Measurements from ENCODE around the gene PARP9.
"Not testable (repeated sequence)": the region's sequence is repeated elsewhere in the genome, so short reads cannot be mapped to it uniquely, and the experiment has no call there.

The PARP9 gene

DNA sequence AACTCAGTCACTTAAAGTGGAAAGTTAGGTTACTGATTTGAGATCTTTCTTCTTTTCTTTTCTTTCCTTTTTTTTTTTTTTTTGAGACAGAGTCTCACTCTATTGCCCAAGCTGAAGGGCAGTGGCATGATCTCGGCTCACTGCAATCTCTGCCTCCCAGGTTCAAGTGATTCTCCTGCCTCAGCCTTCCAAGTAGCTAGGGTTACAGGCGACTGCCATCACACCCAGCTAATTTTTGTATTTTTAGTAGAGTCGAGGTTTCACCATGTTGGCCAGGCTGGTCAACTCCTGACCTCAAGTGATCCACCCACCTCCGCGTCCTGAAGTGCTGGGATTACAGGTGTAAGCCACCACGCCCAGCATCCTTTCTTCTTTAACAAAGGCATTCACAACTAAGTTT is 63.1 kb downstream of the PARP9 start:
- H3K36me3 Mint-ChIP-seq (ENCODE audit: low read depth) = peaks cover 14% of the 10 kb centered on the region
- H3K4me3 Mint-ChIP-seq; H3K27ac Mint-ChIP-seq; H3K9me3 Mint-ChIP-seq; H3K27me3 Mint-ChIP-seq (ENCODE audit: low read depth): not testable (repeated sequence)
- peaks cover 36% of the 10 kb centered on the region for H3K4me1 Mint-ChIP-seq (ENCODE audit: low read depth)

DNA sequence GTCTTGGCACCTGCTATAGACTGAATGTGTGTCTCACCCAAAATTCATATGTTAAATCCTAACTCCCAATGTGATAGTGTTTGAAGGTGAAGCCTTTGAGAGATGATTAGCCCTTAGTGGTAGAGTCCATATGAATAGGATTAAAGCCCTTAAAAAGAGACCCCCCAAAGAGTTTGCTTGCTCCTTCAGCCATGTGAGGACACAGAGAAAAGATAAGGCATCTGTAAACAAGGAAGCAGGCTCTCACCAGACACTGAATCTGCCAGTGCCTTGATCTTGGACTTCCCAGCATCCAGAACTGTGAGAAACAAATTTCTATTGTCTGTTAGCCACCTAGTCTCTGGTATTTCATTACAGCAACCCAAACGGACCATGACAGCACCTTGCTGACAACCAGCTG is 65.9 kb downstream of the PARP9 start:
- Mint-ChIP-seq H3K27ac (no peak overlapping the region), H3K4me3 (no peak overlapping the region), H3K36me3 (ENCODE audit: low read depth) (peaks cover 23% of the 10 kb centered on the region), H3K27me3 (ENCODE audit: low read depth) (peaks cover 3% of the 10 kb centered on the region), H3K9me3 (no peaks in the 10 kb centered on the region), H3K4me1 (ENCODE audit: low read depth) (peaks cover 36% of the 10 kb centered on the region)

DNA sequence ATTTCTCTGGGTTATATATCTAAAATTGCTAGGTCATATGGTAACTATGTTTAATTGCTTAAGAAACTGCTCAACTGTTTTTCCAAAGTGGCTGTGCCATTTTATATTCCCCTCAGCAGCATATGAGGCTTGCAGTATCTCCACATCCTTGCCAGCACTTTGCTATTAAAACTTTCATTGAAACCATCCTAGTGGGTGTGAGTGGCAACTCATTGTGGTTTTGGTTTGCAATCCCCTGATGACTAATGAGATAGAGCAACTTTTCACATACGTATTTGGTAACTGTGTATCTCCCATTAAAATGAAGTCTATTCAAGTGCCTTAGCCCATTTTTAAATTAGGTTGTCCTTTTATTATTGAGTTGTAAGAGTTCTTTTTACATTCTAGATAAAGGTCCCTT is 66.7 kb downstream of the PARP9 start:
- no peak overlapping the region for H3K27ac Mint-ChIP-seq
- peaks cover 3% of the 10 kb centered on the region for H3K27me3 Mint-ChIP-seq (ENCODE audit: low read depth)
- no peaks in the 10 kb centered on the region for H3K9me3 Mint-ChIP-seq
- H3K4me3 Mint-ChIP-seq = no peak overlapping the region
- H3K4me1 Mint-ChIP-seq (ENCODE audit: low read depth) = peaks cover 36% of the 10 kb centered on the region
- H3K36me3 Mint-ChIP-seq (ENCODE audit: low read depth) = peaks cover 25% of the 10 kb centered on the region

DNA sequence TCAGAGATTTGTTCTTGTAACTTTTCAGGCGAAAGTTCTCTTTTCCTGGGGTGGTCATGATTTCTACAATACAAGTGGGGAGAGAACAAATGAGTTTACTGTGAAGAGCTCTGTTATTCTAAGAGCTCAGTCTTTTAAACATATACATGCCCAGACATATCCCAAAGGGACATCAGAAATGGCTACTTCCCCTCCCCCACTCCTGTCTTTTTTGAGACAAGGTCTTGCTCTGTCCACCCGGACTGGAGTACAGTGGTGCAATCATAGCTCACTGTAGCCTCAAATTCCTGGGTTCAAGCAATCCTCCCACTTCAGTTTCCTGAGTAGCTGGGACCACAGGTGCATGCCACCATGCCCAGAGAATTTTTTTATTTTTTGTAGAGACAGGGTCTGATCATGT is 67.6 kb downstream of the PARP9 start:
- Mint-ChIP-seq H3K27me3 (ENCODE audit: low read depth) (peaks cover 3% of the 10 kb centered on the region), H3K36me3 (ENCODE audit: low read depth) (peaks cover 25% of the 10 kb centered on the region)

DNA sequence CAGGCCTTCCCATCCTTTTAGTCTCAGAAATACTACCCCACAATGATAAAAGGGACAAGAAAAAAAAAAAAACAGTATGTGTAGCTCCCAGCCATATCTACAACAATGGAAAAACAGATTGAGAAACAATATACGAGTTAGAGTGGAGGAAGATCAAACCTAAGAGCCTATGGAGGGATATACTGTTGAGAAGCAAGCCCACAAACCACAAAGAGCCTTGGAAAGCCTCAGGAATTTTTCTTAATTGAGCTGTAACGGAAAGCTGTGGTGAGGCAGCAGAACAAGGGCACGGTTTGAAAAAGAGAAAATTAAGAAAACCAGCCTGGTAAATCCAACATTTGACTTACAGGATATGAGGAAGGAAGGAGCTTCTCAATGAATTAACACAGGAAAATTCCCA is 70.8 kb downstream of the PARP9 start:
- peaks cover 27% of the 10 kb centered on the region for H3K36me3 Mint-ChIP-seq (ENCODE audit: low read depth)
- H3K27ac Mint-ChIP-seq = no peak overlapping the region
- H3K4me1 Mint-ChIP-seq (ENCODE audit: low read depth) = peaks cover 35% of the 10 kb centered on the region
- no peak overlapping the region for H3K4me3 Mint-ChIP-seq
- no peaks in the 10 kb centered on the region for H3K27me3 Mint-ChIP-seq (ENCODE audit: low read depth)
- H3K9me3 Mint-ChIP-seq = no peaks in the 10 kb centered on the region

More for the DNA sequence above, 67.6 kb downstream of the PARP9 start:
- Mint-ChIP-seq H3K4me1 (ENCODE audit: low read depth) (peaks cover 30% of the 10 kb centered on the region), H3K9me3 (no peaks in the 10 kb centered on the region), H3K4me3 (no peak overlapping the region), H3K27ac (no peak overlapping the region)

DNA sequence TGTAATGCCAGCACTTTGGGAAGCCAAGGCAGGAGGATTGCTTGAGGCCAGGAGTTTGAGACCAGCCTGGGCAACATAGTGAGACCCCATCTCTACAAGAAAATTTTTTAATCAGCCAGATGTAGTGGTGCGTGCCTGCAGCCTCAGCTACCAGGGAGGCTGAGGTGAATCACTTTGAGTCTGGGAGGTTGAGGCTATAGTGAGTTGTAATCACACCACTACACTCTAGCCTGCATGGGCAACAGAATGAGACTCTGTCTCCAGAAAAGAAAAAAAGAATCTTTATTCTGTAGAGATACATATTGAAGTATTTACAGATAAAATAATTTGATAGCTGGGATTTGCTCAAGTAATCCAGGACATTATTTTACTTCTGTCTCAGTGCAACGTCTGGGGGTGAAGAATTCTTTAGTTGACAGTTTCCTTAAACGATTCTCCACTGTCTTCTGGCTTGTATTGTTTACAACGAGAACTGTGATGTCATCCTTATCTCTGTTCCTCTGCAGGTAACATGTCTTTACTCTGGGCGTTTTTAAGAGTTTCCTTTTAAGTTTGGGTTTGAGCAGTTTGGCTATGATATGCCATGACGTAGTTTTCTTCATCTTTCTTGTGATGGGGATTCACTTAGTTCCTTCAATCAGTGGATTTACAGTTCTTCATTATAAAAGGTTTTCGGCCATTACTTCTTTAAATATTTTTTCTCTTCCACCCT is 75.7 kb downstream of the PARP9 start:
- Mint-ChIP-seq H3K36me3 (ENCODE audit: low read depth) (peaks cover 17% of the 10 kb centered on the region), H3K9me3 (no peaks in the 10 kb centered on the region)

DNA sequence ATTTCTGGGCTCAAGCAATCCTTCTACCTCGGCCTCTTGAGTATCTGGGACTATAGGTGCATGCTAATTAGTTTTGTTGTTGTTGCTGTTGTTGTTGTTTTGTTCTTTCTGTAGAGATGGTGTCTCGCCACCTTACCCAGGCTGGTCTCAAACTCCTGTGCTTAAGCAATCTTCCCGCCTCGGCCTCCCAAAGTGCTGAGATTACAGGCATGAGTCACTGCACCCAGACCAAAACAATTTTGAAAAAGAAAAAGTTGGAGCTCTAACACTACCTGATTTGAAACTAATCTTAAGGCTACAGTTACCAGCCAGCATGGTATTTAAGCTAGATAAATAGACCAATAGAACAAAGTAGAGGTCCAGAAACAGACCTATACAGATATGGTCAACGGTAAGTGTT is 79.1 kb downstream of the PARP9 start:
- H3K27ac Mint-ChIP-seq = no peak overlapping the region
- peaks cover 8% of the 10 kb centered on the region for H3K36me3 Mint-ChIP-seq (ENCODE audit: low read depth)
- H3K4me3 Mint-ChIP-seq = no peak overlapping the region
- H3K9me3 Mint-ChIP-seq = no peaks in the 10 kb centered on the region
- H3K4me1 Mint-ChIP-seq (ENCODE audit: low read depth) = peaks cover 33% of the 10 kb centered on the region
- no peaks in the 10 kb centered on the region for H3K27me3 Mint-ChIP-seq (ENCODE audit: low read depth)

More for the DNA sequence above, 75.7 kb downstream of the PARP9 start:
- Mint-ChIP-seq H3K27me3 (ENCODE audit: low read depth) (no peaks in the 10 kb centered on the region), H3K4me1 (ENCODE audit: low read depth) (peaks cover 24% of the 10 kb centered on the region), H3K4me3 (no peak overlapping the region), H3K27ac (no peak overlapping the region)

DNA sequence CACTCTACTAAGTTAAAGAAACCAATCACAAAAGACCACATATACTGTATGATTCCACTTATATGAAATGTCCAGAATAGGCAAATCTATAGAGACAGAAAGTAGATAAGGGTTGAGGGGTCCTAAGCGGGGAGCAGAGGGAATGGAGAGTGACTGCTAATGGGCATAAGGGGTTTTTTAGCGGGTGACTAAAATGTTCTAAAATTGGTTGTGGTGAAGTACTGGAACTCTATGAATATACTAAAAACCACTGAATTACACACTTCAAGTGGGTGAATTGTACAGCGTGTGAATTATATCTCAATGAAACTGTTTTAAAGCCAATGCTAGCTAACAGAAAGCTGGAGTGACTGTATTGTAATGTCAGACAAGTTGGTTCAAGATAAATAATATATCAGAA is 82.7 kb downstream of the PARP9 start:
- H3K36me3 Mint-ChIP-seq (ENCODE audit: low read depth) = peaks cover 7% of the 10 kb centered on the region
- no peaks in the 10 kb centered on the region for H3K27me3 Mint-ChIP-seq (ENCODE audit: low read depth)
- H3K4me3 Mint-ChIP-seq = no peak overlapping the region
- no peaks in the 10 kb centered on the region for H3K9me3 Mint-ChIP-seq
- peaks cover 18% of the 10 kb centered on the region for H3K4me1 Mint-ChIP-seq (ENCODE audit: low read depth)
- no peak overlapping the region for H3K27ac Mint-ChIP-seq

Measured in T-helper 1 cell treated with Interleukin-12 subunit alpha and Interleukin-12 subunit beta and Interleukin-4 antibody, amounts not matched to agents 30 μg/mL and 1 μg/mL, for 36 hours (primary cell).